ENCODE data around the gene CASTOR2. TPM values are rescaled to one million over a fixed set of nuclear protein-coding genes. Genes with fewer than 3 reads are reported as not detected.
"Not testable (repeated sequence)": the region's sequence is repeated elsewhere in the genome, so short reads cannot be mapped to it uniquely, and the experiment has no call there.

CASTOR2 gene
- total RNA-seq, 1 donor from 2014 or later, result 31.3 TPM

DNA sequence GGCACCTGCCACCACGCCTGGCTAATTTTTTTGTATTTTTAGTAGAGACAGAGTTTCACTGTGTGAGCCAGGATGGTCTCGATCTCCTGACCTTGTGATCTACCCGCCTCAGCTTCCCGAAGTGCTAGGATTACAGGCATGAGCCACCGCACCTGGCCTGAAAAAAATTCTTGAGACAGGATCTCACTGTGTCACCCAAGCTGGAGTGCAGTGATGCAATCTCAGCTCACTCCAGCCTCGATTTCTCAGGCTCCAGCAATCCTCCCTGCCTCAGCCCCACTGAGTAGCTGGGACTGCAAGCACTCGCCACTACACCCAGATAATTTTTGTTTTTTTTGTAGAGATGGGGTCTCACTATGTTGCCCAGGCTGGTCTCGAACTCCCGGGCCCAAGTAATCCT is 13.0 kb downstream of the CASTOR2 start:
- intact Hi-C loops (cut with DNase I); ATAC-seq; DNase-seq (ENCODE audit: missing footprints): not testable (repeated sequence)

DNA sequence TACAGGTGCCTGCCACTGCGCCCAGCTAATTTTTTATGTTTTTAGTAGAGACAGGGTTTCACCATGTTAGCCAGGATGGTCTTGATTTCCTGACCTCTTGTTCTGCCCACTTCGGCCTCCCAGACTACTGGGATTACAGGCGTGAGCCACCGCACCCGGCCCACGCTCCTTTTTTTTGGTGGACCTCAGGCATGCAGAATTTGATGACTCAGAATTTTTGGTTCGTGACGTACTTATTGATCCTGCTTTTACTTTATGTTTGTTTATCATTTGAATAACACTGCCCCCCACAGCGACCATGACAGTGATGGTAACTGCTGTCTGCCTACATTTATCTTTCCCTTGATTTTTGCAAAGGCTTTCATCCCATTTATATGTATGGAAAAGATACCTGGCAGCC is 23.9 kb downstream of the CASTOR2 start:
- ATAC-seq; intact Hi-C loops (cut with DNase I); DNase-seq (ENCODE audit: missing footprints): not testable (repeated sequence)

DNA sequence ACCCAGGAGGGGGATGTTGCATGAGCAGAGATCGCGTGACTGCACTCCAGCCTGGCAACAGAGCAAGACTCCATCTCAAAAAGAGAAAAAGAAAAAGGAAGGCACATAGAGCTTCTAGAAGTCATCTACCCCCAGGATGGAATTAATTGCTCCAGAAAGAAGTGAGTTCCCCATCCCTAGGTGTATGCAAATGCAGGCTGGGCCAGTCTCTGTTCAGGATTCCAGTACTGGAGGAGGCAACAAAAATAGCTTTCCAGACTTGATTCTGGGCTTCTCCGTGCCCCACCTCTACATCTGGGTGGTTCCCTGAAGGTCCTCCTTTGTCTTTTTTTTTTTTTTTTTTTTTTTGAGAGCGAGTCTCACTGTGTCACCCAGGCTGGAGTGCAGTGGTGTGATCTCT is 28.6 kb downstream of the CASTOR2 start:
- DNase-seq (ENCODE audit: missing footprints) (no peak), ATAC-seq (no peak)
- intact Hi-C loops (cut with DNase I), result no loop called here

DNA sequence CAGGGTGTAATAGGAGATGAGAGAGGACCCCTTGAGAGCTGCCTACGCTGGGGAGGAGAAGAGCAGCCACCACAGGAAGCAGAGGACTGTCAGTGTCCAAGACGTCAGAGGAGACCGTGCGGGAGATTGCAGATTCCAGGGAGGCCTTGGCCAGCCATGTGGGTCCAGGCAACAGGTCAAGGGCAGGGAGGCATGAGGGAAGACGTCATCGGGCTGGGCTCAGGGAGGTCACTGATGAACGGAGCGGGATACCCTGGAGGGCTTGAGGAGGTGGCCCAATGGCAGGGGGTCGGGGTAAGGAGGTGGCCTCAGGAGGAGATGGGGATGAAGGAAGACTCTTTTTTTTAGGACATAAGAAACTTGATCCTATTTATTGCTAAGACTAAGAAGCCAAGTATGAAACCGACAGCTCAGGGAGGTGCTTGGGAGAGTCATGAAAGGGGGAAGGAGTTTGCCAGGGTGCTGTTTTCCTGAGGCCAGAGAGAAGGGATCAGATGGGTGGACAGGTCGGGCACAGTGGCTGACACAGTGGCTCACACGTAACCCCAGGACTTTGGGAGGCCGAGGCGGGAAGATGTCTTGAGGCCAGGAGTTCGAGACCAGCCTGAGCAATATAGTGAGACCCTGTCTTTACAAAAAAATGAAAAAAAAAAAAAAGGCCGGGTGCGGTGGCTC is 30.5 kb downstream of the CASTOR2 start:
- ATAC-seq; intact Hi-C loops (cut with DNase I); DNase-seq (ENCODE audit: missing footprints): not testable (repeated sequence)

DNA sequence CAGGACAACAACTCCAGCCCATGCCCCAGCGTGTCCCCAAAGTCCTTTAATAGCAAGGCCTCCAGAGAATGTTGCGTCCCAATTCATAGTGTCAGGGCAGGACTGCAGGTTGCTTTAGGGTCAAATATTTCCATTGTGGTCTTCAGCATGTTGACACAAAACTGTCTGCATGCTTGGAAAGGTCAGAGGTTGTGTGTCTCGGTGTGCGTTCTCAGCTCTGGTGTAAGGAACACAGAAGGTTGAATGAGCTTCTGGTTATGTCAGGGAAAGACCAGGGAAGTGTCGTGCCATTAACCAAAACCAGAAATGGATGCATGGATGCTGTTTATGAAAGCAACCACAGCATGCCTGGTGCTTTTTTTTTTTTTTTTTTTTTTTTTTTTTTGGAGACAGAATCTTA is 31.9 kb downstream of the CASTOR2 start:
- ATAC-seq, result peak; percentile 24
- intact Hi-C loops (cut with DNase I); DNase-seq (ENCODE audit: missing footprints): not testable (repeated sequence)

DNA sequence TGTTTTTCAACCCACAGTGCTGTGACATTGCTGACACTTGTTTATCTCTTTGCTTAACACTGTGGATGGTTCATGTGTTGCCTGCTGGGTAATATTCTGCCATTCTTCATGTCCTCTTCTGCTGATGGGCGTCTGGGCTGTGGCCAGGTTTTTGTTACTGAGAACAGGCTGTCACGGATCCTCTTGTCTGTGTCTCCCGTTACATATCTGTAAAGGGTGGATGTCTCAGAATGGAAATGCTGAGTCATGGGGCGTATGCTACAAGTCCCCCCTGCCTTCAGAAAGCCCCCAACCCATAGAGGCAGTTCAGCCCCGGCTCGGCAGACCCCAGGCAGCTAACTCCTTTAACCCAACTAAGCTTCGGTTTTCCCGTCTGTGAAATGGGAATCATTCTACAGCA is 33.3 kb downstream of the CASTOR2 start:
- not testable (repeated sequence) for DNase-seq (ENCODE audit: missing footprints)

DNA sequence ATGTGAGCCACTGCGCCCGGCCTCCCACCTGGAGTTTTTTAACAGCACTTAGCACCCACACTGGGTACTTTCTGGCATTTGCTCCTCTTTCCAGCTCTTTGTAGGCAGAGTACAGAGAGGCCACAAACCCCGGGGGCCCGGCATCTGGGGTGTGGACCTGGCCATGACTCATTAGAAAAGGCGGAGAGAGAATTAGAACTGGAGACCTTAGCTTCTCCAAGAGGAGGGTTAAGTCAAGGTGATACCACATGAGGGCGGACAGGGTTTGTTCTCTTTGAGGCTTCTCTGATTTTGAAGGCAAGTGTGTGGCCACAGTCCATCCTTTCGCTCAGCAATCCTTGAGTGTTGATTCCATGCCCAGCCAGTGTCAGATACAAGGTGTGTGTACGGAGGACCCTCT is 36.9 kb downstream of the CASTOR2 start:
- DNase-seq (ENCODE audit: missing footprints); intact Hi-C loops (cut with DNase I); ATAC-seq: not testable (repeated sequence)

More for the DNA sequence above, 33.3 kb downstream of the CASTOR2 start:
- intact Hi-C loops (cut with DNase I), result not testable (repeated sequence)
- ATAC-seq, result peak; percentile 72

DNA sequence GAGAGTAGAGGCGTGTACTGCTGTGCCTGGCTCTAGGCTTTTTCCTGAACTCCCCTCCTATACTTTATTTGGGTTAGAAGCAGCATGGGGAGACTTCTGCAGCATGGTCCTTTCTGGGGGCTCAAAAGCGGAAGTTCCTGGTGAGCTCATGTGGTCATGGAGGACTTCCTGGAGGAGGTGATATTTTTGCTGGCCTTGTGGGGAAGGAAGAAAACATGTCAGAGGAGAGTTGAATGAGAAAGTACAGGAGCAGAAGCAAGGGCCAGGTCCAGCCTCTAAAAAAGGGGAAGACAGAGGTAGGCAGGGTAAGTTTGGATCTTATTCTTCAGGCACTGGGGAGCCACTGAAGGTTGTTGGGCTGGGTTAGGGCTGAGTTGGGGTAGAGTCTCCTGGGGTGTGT is 45.5 kb downstream of the CASTOR2 start:
- ATAC-seq (no peak), DNase-seq (ENCODE audit: missing footprints) (no peak)
- intact Hi-C loops (cut with DNase I), result no loop called here

DNA sequence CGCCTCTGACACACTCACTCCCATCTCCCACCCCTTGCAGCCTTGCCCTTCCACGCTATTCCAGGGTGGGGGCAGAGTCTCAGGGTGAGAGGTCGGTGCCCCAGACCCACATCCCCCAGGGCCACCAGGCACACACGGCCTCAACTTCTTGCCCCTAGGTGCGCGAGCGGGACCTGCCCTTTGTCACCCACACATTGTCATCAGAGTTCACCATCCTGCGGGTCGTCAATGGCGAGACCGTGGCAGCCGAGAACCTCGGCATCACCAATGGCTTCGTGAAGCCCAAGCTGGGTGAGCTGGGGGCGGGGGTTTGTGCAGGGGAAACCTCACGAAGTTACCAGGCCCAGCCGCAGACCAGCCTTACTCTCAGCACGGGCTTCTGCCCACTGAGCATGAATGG is 53.3 kb downstream of the CASTOR2 start:
- DNase-seq (ENCODE audit: missing footprints), result no peak
- intact Hi-C loops (cut with DNase I), result no loop called here
- ATAC-seq, result no peak

DNA sequence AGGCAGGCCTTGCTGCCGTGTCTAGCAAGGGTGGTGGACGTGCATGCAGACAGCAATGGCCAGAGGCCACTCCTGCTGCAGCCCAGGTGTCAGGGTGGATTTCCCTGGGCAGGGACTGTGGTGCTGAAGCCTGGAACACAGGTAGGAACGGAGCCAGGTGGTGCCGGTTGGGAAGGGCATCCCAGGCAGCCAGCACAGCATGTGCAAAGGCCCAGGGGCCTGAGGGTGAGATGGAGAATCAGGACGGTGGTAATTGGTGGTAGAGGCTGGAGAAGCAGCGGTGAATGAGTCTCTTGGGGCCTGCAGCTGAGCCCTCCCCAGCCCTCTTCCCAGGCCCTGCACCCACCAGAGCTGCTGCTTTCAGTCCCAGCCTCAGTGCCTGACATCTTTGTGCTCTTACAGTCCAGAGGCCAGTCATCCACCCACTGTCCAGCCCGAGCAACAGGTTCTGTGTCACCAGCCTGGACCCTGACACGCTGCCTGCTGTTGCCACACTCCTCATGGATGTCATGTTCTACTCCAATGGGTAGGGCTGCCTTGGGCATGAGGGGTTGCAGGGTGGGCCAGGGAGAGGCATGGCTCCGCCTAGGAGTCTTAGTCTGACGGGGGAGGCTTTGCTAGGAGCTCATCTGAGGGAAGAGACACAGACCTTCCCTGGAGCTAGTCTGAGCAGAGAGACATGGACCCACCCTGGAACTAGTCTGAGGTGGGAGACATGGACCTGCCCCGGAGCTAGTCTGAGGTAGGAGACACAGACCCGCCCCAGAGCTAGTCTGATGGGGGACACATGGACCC is 54.3 kb downstream of the CASTOR2 start:
- ATAC-seq (no peak), DNase-seq (ENCODE audit: missing footprints) (no peak)
- intact Hi-C loops (cut with DNase I), result no loop called here

DNA sequence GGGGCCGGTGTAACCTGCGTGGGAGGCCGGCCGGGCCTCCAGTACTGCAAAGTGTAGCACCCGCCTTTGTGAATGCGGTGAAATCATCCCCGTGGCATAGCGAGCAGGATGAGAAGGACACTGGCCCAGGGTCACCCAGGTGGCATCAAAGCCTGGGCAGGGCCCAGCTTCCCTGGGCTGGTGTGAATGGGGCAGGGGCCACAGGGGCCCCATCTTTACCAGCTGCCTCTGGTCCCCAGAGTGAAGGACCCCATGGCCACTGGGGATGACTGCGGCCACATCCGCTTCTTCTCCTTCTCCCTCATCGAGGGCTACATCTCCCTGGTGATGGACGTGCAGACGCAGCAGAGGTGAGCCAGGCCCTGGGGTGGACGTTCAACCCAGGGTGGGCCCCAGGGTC is 55.3 kb downstream of the CASTOR2 start:
- intact Hi-C loops (cut with DNase I), result no loop called here
- DNase-seq (ENCODE audit: missing footprints), result no peak
- ATAC-seq, result no peak

DNA sequence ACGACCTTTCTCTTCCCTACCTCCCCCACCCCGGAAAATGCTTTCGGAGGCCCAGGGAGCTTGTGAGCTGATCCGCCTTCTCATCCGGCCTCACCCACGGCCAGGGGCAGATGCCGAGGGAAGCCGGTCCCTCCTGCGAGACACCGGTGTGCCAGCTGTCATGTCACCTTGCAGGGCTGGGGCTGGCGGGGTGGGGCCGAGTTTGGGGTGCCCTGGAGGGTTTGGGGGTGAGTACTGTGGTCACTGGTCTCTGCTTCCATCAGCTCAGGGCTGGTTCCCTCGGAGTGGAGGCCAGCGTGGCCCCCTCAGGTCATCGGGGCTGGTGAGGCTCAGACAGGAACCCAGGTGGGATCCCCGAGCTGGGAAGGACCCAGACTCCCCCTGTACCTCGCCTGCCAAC is 60.4 kb downstream of the CASTOR2 start:
- intact Hi-C loops (cut with DNase I), result no loop called here
- ATAC-seq, result no peak
- DNase-seq (ENCODE audit: missing footprints), result no peak

DNA sequence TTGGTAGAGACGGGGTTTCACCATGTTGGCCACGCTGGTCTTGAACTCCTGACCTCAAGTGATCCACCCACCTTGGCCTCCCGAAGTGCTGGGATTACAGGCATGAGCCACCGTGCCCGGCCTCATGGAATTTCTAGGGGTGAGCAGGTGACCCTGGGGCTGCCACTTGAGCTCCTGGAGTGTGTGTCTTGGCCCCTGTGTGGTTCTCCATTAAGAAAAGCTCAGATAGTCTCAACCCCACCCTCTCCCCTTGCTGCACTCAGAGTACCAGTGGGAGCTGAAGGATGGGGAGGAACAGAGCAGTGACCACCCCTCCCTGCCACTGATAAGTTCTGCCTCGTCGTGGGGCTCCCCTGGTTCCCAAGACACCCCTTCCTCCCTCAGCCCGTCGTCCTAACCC is 63.8 kb downstream of the CASTOR2 start:
- ATAC-seq (no peak), DNase-seq (ENCODE audit: missing footprints) (peak; percentile 47)
- intact Hi-C loops (cut with DNase I), result no loop called here

DNA sequence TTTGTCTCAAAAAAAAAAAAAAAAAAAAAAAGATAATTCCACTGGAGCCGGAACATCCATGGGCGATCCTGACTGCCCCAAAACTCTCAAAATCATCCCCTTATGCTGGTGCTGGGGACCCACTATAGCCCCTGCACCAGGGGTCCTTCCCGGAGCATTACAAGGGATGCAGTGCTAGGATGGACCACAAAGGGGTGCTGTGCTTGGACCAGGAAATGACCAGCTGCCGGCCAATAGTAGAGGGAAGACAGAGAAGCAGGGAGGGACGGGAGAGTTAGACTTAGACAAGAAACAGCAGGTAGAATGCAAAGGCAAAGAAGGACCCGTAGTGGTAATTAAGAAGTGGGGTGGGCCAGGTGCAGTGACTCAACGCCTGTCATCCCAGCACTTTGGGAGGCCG is 68.6 kb downstream of the CASTOR2 start:
- ATAC-seq (no peak), DNase-seq (ENCODE audit: missing footprints) (no peak)
- intact Hi-C loops (cut with DNase I), result no loop called here

DNA sequence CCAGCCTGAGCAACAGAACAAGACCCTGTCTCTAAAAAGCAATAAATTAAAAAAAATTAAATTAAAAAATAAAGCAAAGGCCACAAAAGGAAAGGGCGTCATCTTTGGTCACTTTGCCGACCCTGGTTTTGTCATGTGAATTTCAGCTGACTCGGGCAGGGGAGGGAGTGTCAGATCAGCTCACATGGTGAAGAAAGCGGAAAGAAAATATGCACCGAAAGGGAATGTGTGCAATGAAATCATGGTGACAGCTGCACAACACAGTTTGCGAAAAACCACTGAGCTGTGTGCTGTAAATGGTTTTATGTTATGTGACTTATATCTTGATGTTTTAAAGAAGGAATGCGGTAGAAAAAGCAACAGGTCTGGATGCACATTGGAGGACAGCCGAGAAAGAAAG is 69.3 kb downstream of the CASTOR2 start:
- intact Hi-C loops (cut with DNase I), result no loop called here
- DNase-seq (ENCODE audit: missing footprints) (no peak), ATAC-seq (no peak)

DNA sequence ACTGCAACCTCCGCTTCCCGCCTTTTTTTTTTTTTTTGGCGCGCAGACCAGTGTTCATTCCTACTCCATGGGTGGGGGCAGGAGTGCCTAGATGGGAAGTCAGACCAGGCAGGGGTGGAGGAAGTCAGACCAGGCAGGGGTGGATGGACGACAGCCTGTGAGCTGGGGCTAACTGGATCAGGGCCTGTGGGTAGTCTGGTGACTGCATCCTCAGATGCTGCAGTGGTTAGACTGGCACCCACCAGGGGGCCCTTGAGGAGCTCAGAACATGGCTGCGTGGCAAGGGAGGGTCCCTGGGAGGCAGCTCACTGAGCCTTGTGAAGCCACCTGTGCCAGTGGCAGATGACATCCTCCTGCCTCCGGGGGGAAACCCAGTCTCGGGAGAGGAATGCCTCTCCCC is 74.0 kb downstream of the CASTOR2 start:
- ATAC-seq (no peak), DNase-seq (ENCODE audit: missing footprints) (no peak)

DNA sequence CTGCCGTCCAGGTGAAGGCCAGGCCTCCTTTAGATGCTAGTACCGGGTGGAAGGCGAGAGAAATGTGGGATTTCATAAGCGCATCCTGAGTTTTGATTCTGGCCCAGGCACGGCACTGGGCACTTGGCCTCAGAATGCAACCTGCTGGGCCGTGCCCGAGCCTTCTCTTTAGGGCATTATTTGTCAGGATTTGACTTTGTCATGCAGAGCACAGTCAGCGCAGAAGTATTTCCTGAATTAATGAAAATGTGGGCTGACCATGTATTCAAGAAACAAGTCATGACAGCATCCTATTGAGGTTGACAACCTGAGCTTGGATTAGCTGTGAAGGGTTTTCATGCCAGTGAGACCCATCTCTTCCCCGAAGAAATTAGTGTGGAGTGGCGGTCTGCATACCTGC is 74.7 kb downstream of the CASTOR2 start:
- DNase-seq (ENCODE audit: missing footprints) (no peak), ATAC-seq (no peak)
- intact Hi-C loops (cut with DNase I), result no loop called here

More for the DNA sequence above, 74.0 kb downstream of the CASTOR2 start:
- intact Hi-C loops (cut with DNase I), result no loop called here

DNA sequence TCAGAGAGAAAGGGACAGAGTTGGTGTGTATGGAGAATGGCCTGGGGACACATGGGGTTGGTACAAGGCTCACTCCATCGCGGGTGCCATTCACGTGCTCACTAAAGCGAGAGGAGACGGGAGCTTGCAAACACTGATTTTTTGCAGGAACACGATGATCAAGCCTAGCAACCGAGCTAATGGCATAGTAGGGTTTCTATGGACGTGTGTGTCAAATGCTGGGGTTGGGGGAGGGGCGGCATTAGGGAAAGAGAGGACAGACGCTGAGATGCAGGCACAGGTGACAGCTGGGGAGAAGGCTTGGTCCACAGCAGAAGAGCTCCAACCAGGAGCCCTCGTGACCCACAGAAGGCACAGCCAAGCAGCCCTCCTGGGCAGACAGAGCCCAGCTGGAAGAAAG is 75.2 kb downstream of the CASTOR2 start:
- intact Hi-C loops (cut with DNase I), result no loop called here
- DNase-seq (ENCODE audit: missing footprints), result no peak
- no peak for ATAC-seq

DNA sequence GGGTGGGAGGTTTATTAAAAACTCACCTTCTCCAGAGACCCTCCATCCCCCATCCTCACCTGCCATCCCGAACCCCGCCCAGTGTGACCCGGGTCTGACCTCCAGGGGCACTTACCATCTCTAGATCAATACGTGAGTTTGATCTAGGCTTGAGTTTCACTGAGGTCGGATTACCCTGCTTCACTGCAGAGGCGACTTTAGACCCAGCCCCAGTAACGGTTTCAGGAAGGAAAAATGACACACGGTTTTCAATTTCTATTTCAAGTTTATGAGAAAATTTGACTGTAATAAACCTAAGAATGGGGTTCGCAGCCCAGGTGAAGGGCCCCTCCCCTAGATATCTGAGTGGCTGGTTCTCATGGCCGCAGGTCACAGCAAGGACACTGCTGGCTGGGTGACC is 76.0 kb downstream of the CASTOR2 start:
- no peak for DNase-seq (ENCODE audit: missing footprints)
- intact Hi-C loops (cut with DNase I), result no loop called here

DNA sequence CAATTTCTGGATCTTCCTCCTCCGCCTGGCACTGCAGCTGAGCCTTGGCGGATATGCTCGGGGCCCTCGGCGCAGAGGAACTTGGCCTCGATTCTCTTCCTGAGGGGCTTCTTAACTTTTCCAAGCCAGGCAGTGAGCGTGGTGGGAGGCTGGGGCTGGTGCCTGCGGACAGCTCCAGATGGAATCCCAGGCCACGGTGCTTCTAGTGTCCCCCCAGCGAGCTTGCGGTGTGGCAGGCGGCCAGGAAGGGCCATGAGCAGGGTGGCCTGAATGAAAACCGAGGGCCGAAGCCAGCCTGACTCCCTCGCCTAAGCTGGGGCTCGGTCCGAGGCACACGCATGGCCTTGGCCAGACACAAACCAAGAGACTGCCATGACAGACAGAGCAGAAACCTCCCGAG is 77.8 kb downstream of the CASTOR2 start:
- no peak for DNase-seq (ENCODE audit: missing footprints)
- no peak for ATAC-seq
- intact Hi-C loops (cut with DNase I), result loop anchor here (2.0 kb wide), 1 partner anchor 15 kb away; no protein-coding TSS in a partner anchor

More for the DNA sequence above, 76.0 kb downstream of the CASTOR2 start:
- no peak for ATAC-seq

Measured in Right ventricle myocardium inferior (tissue), 1 donor.